Osteoblast (primary cell): ENCODE data around the gene CD300A. TPM values are rescaled to one million over a fixed set of nuclear protein-coding genes. Genes with fewer than 3 reads are reported as not detected.

Source experiments
- DNase-seq: peaks from one replicate; pipeline ENCODE4 v3.0.0; 2011; ENCODE audit warnings: low spot score, mixed read lengths; ENCODE audit not compliant: insufficient read length; ENCODE audit errors: missing footprints
- H2AFZ ChIP-seq: 2 replicates; pipeline ENCODE4 v1.6.0; 2011; ENCODE audit warnings: mild to moderate bottlenecking, low read length
- H3K27ac ChIP-seq: 2 replicates; pipeline ENCODE4 v1.5.1; 2011; ENCODE audit warnings: mild to moderate bottlenecking, low read depth, low read length, moderate library complexity
- H3K27me3 ChIP-seq: 2 replicates; pipeline ENCODE4 v1.6.0; 2012; ENCODE audit warnings: mild to moderate bottlenecking, control low read depth, inconsistent platforms, low read length, moderate library complexity; ENCODE audit not compliant: insufficient read depth
- H3K36me3 ChIP-seq: 2 replicates; pipeline ENCODE4 v1.5.1; 2011; ENCODE audit warnings: mild to moderate bottlenecking, low read length, control low read depth, moderate library complexity; ENCODE audit not compliant: insufficient read depth
- H3K4me1 ChIP-seq: 2 replicates; pipeline ENCODE4 v1.5.1; 2011; ENCODE audit warnings: mild to moderate bottlenecking, low read length, control low read depth, moderate library complexity; ENCODE audit not compliant: insufficient read depth
- H3K4me2 ChIP-seq: 2 replicates; pipeline ENCODE4 v1.6.0; 2011; ENCODE audit warnings: mild to moderate bottlenecking, low read length; ENCODE audit not compliant: insufficient read depth
- H3K4me3 ChIP-seq: fragments of 200-600 bp; sonication (generic); 3 replicates; pipeline ENCODE4 v1.5.1; 2012; ENCODE audit warnings: mild to moderate bottlenecking, low read length, inconsistent platforms; ENCODE audit not compliant: insufficient read depth
- H3K79me2 ChIP-seq: 2 replicates; pipeline ENCODE4 v1.6.0; 2012; ENCODE audit warnings: mild to moderate bottlenecking, low read length, control low read depth, inconsistent platforms; ENCODE audit not compliant: insufficient read depth
- H3K9me3 ChIP-seq: 2 replicates; pipeline ENCODE4 v1.5.1; 2011; ENCODE audit warnings: low read depth, low read length, control low read depth
- H4K20me1 ChIP-seq: 2 replicates; pipeline ENCODE4 v1.6.0; 2012; ENCODE audit warnings: mild to moderate bottlenecking, low read length, control low read depth; ENCODE audit not compliant: insufficient read depth
- total RNA-seq: library from RNA; depleted of rRNA; stranded (reverse); fragments of >200 nt; gene quantifications from 2 replicates; pipeline ENCODE4 v1.2.3, GENCODE V29; 2012
- TF ChIP-seq, protein P1 (sequence below): IDR thresholded peaks from 2 replicates; pipeline ENCODE4 v1.5.1; 2011; ENCODE audit warnings: mild to moderate bottlenecking, low read depth, low read length, moderate library complexity; ENCODE audit errors: extremely low read depth

The CD300A gene
- total RNA-seq, 1 donor = not detected

GRCh38 chr17:74466828-74467184 is 372 bp downstream of the CD300A start:
- no peaks in the 10 kb centered on the region for H3K79me2 ChIP-seq
- no peak overlapping the region for H3K4me3 ChIP-seq
- TF ChIP-seq, protein P1, sequence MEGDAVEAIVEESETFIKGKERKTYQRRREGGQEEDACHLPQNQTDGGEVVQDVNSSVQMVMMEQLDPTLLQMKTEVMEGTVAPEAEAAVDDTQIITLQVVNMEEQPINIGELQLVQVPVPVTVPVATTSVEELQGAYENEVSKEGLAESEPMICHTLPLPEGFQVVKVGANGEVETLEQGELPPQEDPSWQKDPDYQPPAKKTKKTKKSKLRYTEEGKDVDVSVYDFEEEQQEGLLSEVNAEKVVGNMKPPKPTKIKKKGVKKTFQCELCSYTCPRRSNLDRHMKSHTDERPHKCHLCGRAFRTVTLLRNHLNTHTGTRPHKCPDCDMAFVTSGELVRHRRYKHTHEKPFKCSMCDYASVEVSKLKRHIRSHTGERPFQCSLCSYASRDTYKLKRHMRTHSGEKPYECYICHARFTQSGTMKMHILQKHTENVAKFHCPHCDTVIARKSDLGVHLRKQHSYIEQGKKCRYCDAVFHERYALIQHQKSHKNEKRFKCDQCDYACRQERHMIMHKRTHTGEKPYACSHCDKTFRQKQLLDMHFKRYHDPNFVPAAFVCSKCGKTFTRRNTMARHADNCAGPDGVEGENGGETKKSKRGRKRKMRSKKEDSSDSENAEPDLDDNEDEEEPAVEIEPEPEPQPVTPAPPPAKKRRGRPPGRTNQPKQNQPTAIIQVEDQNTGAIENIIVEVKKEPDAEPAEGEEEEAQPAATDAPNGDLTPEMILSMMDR = no peak

DNA sequence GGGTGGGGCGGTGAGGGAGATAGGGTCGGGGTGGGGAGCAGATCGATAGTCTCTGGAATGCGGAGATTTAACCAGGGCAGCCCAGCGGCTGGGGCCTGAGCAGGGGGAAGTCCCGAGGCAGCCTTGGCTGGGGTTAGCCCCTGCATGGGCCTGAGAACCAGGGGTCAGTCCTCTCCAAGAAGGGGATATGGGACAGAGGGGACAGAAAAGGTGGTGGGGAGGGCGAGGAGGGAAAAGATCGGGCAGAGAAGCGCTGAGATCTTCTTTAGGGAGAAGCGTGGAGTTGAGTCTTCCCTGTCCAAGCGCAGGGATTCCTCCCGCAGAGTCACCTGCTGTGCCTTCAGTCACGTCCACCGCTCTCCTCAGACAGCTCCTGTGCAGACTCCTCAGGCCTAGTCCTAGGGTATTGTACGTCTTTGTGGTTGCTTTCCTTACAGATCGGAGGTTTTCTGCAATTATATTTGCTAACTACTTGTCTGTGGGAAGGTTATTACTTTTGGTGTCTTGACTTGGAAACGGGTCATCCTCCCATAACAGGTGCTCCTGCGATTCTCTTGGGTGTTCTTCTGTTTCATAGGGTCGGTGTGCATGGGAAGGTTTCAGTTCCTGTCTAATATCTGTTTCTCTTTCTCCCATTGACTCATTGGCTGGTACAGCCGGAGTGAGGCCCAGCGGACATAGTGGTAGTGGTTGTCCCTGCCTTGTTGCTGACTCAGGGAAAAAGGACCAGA is 952 bp downstream of the CD300A start:
- TF ChIP-seq, protein P1 = no peak

More at GRCh38 chr17:74466828-74467184, 372 bp downstream of the CD300A start:
- H4K20me1 ChIP-seq = no peaks in the 10 kb centered on the region
- no peak for DNase-seq
- no peaks in the 10 kb centered on the region for H3K9me3 ChIP-seq
- H3K4me1 ChIP-seq = no peaks in the 10 kb centered on the region
- no peak overlapping the region for H2AFZ ChIP-seq
- H3K36me3 ChIP-seq = no peaks in the 10 kb centered on the region
- no peaks in the 10 kb centered on the region for H3K27me3 ChIP-seq
- no peak overlapping the region for H3K27ac ChIP-seq
- H3K4me2 ChIP-seq = no peak overlapping the region

GRCh38 chr17:74471341-74471740 is 4.9 kb downstream of the CD300A start:
- TF ChIP-seq, protein P1 = no peak
- Histone ChIP-seq H4K20me1 (no peaks in the 10 kb centered on the region), H3K27me3 (no peaks in the 10 kb centered on the region), H3K27ac (no peak overlapping the region), H3K4me3 (no peak overlapping the region), H3K36me3 (no peaks in the 10 kb centered on the region), H3K9me3 (no peaks in the 10 kb centered on the region), H3K4me2 (no peak overlapping the region), H2AFZ (no peak overlapping the region), H3K79me2 (no peaks in the 10 kb centered on the region), H3K4me1 (no peaks in the 10 kb centered on the region)
- peak; percentile 4 for DNase-seq

More for the DNA sequence above, 952 bp downstream of the CD300A start:
- Histone ChIP-seq H4K20me1 (no peaks in the 10 kb centered on the region), H3K9me3 (no peaks in the 10 kb centered on the region), H3K4me3 (no peak overlapping the region), H3K27me3 (no peaks in the 10 kb centered on the region), H3K79me2 (no peaks in the 10 kb centered on the region), H3K27ac (no peak overlapping the region), H2AFZ (no peak overlapping the region), H3K36me3 (no peaks in the 10 kb centered on the region), H3K4me1 (no peaks in the 10 kb centered on the region), H3K4me2 (no peak overlapping the region)
- peak; percentile 43 for DNase-seq

DNA sequence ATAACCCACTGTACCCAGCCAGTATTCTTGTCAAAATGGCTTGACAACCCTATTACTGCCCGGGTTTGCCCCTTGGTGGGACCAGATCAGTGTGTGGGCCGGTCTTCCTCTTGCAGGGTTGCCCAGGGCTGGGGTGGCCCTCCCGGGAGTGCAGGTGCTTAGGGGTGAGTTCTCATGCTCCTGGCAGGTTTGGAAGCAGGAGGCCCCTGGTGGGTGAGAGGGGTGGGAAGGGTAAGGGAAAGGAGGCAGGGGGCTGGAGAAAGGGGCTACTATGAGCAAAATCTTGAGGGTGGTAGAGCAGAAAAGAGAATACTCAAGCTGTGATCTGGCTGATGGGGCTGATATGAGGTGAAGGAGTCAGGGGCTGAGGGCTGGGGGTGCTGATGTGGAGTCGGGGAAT is 6.5 kb downstream of the CD300A start:
- Histone ChIP-seq H3K27ac (no peak overlapping the region), H3K4me3 (no peak overlapping the region), H3K79me2 (no peaks in the 10 kb centered on the region), H3K4me1 (no peaks in the 10 kb centered on the region), H2AFZ (no peak overlapping the region), H4K20me1 (no peaks in the 10 kb centered on the region), H3K9me3 (no peaks in the 10 kb centered on the region), H3K4me2 (no peak overlapping the region), H3K36me3 (no peaks in the 10 kb centered on the region), H3K27me3 (no peaks in the 10 kb centered on the region)
- TF ChIP-seq, protein P1 = no peak
- peak; percentile 32 for DNase-seq
